Neutrophil (primary cell): Measurements from ENCODE around the gene ARHGEF38.
A peak's percentile ranks its signal among the peaks of the same experiment; 100 is the strongest.

Experiments used
- H3K27ac ChIP-seq: fragments of 200-600 bp; sonication (generic); 2 replicates; pipeline ENCODE4 v1.5.1; 2016; ENCODE audit warnings: mild to moderate bottlenecking, moderate library complexity
- H3K27me3 ChIP-seq: fragments of 200-600 bp; sonication (generic); 2 replicates; pipeline ENCODE4 v1.6.0; 2016; ENCODE audit warnings: mild to moderate bottlenecking
- H3K36me3 ChIP-seq: fragments of 200-600 bp; sonication (generic); 2 replicates; pipeline ENCODE4 v1.5.1; 2017
- H3K4me1 ChIP-seq, 2 experiments: fragments of 200-600 bp in 1 of 2; sonication (generic) in 1 of 2; 1 replicate in 1 of 2; 2 replicates in 1 of 2; pipeline versions ENCODE4 v1.5.1 to v1.6.1; 2013 to 2016; ENCODE audit warnings: low read depth in 1 of 2, low read length in 1 of 2, mild to moderate bottlenecking in 1 of 2, moderate library complexity in 1 of 2; ENCODE audit not compliant: control insufficient read depth in 1 of 2, insufficient read depth in 1 of 2
- H3K4me3 ChIP-seq, 2 experiments: fragments of 200-600 bp in 1 of 2; sonication (generic) in 1 of 2; 1 replicate in 1 of 2; 2 replicates in 1 of 2; pipeline ENCODE4 v1.5.1; 2013 to 2016; ENCODE audit warnings: low read depth in 1 of 2, low read length in 1 of 2, mild to moderate bottlenecking in 1 of 2, moderate library complexity in 1 of 2
- H3K9me3 ChIP-seq: fragments of 200-600 bp; sonication (generic); 2 replicates; pipeline ENCODE4 v1.5.1; 2016
- TF ChIP-seq, protein P1 (sequence below): fragments of 200-600 bp; sonication (generic); IDR thresholded peaks from 2 replicates; pipeline ENCODE4 v1.5.1; 2016; ENCODE audit warnings: antibody characterized with exemption

Gene ARHGEF38

DNA sequence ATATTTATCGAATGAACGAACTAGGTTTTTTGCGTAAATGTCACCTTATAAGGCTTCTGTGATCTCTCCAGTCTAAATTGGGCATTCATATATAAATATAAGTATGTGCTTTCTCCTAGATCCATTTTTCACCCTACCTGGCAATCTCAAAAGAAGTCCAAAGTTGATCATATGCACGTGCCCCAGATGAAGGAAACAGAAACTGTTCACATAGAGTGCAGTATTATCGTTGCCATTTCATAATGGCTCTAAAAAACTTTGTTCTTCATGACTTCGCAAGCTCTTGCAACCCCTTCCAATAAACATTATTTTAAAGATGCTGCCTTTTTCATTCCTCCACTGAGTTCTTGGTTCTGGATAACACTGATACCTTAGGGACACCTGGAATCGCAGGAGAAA, 155.4 kb downstream of the ARHGEF38 start:
- Histone ChIP-seq H3K9me3 (no peaks in the 10 kb centered on the region), H3K4me1 (peaks cover 18 to 20% of the 10 kb centered on the region in 2 experiments), H3K4me3 (peak overlapping the region; percentile 82 to 95), H3K36me3 (no peaks in the 10 kb centered on the region), H3K27ac (peak overlapping the region; percentile 85), H3K27me3 (no peaks in the 10 kb centered on the region)
- TF ChIP-seq, protein P1, sequence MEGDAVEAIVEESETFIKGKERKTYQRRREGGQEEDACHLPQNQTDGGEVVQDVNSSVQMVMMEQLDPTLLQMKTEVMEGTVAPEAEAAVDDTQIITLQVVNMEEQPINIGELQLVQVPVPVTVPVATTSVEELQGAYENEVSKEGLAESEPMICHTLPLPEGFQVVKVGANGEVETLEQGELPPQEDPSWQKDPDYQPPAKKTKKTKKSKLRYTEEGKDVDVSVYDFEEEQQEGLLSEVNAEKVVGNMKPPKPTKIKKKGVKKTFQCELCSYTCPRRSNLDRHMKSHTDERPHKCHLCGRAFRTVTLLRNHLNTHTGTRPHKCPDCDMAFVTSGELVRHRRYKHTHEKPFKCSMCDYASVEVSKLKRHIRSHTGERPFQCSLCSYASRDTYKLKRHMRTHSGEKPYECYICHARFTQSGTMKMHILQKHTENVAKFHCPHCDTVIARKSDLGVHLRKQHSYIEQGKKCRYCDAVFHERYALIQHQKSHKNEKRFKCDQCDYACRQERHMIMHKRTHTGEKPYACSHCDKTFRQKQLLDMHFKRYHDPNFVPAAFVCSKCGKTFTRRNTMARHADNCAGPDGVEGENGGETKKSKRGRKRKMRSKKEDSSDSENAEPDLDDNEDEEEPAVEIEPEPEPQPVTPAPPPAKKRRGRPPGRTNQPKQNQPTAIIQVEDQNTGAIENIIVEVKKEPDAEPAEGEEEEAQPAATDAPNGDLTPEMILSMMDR: no peak

DNA sequence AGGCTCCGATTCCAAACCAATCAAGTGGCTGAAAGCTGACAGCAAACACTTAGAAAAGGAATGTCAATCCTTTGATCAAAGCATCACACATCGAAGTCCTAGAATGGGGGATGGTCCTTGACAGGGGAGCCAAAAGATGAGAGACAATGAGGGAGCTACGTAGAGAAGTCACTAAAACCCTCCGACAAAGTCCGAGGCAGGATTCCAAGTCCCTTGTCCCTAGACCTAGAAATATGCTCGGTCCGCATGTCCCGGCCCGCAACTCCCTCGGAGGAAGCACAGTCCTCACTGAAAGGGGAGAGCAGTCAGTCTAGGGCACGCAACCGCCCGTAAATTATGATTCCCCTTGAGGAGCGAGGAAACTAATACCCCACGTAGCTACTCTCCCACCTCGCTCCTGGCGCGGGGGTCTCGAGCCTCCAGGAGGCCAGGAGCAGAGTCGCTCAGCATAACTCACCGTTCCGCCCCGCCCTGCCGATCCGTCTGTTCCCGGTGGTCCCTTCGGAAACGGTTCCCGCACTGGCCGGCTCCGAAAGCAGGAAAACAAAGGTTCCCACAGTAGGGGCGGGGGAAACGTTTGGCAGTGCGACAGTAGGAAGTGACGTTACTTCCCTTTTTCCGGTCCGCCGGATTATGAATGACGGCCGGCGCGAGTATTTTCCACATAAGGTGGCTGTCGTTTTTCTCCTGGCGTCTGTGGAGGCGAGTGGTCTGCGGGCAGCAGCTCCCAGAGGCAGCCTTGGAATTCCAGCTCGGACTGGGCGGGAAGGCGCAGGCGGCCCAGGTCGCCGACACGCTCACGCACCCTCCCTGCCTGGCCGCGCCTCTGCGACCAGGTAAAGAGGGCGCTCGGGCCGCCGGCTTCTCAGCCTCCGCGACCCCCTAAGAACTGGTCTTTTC, 156.0 kb downstream of the ARHGEF38 start, which contains the start of the genes GSTCD and INTS12:
TSS of gene GSTCD (plus strand) at position 604 of the 900 bp plus-strand sequence. CDS start 8,830 bp downstream, outside the sequence.
TSS of gene INTS12 (minus strand) at position 509 of the 900 bp plus-strand sequence. CDS start 8,684 bp downstream, outside the sequence.
- Histone ChIP-seq H3K4me1 (peaks cover 18 to 20% of the 10 kb centered on the region in 2 experiments), H3K27me3 (no peaks in the 10 kb centered on the region), H3K36me3 (no peaks in the 10 kb centered on the region), H3K27ac (peak within 1 kb of the TSS; percentile 85), H3K4me3 (peak within 1 kb of the TSS; percentile 82 to 95), H3K9me3 (no peaks in the 10 kb centered on the region)
- TF ChIP-seq, protein P1: peak; percentile 21

DNA sequence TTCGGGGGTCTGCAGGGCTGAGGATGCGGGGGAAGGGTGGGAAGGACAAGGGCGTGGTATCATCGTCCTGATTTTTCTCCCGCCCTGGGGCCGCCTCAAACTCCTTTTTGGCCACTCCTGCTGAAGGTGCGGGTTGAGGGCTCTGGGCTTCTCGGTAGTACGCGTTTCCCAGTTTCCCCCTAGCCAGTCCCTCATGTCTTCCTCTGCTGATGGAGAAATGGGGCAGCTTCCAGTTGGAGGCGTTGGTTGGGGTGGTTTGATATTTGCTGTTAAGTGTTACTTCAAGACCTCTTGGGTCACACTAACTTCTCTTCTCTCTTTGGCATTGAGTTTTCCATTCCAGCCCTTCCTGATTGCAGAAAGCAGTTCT, 156.6 kb downstream of the ARHGEF38 start:
- TF ChIP-seq, protein P1: no peak
- no peaks in the 10 kb centered on the region for H3K27me3 ChIP-seq
- no peaks in the 10 kb centered on the region for H3K9me3 ChIP-seq
- peaks cover 21 to 22% of the 10 kb centered on the region in 2 experiments for H3K4me1 ChIP-seq
- no peaks in the 10 kb centered on the region for H3K36me3 ChIP-seq
- peak overlapping the region; percentile 85 for H3K27ac ChIP-seq
- peak overlapping the region; percentile 82 to 95 for H3K4me3 ChIP-seq

DNA sequence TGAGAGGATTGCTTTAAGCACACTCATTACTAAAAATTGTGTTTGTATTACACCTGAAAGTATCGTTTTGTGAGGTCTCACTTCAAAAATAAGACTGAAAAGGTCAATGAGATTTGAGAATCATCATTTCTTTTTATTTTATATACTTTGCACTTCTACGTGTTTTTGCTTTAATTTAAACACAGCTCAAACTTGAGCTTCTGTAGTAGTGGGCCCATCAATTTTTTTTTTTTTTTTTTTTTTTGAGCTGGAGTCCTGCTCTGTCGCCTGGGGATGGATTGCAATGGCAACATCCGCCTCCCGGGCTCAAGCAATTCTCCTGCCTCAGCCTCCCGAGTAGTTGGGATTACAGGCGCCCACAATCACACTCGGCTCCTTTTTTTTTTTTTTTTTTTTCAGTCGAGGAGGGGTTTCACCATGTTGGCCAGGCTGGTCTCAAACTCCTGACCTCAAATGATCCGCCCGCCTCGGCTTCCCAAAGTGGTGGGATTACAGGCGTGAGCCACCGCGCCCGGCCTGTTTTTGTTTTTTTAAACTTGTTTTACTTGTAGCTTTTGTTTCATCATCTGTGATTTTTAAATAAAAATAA, 157.7 kb downstream of the ARHGEF38 start:
- Histone ChIP-seq H3K27ac (no peak overlapping the region), H3K9me3 (no peaks in the 10 kb centered on the region), H3K4me3 (no peak overlapping the region), H3K4me1 (peaks cover 31 to 32% of the 10 kb centered on the region in 2 experiments), H3K36me3 (no peaks in the 10 kb centered on the region), H3K27me3 (no peaks in the 10 kb centered on the region)
- TF ChIP-seq, protein P1: no peak

GRCh38 chr4:105710678-105711077, 158.3 kb downstream of the ARHGEF38 start:
- TF ChIP-seq, protein P1: no peak
- Histone ChIP-seq H3K9me3 (no peaks in the 10 kb centered on the region), H3K4me1 (peaks cover 36 to 37% of the 10 kb centered on the region in 2 experiments), H3K27ac (no peak overlapping the region), H3K27me3 (no peaks in the 10 kb centered on the region), H3K36me3 (no peaks in the 10 kb centered on the region), H3K4me3 (no peak overlapping the region)
